GM21529 (cell line): ENCODE results near the gene FAM47E.
"Not testable (repeated sequence)": the region's sequence is repeated elsewhere in the genome, so short reads cannot be mapped to it uniquely, and the experiment has no call there.

Experiments used
- ATAC-seq: cut with Tn5 transposase; IDR thresholded peaks from one replicate; pipeline ENCODE4 v1.9.1; 2021; ENCODE audit not compliant: unreplicated experiment

FAM47E gene

DNA sequence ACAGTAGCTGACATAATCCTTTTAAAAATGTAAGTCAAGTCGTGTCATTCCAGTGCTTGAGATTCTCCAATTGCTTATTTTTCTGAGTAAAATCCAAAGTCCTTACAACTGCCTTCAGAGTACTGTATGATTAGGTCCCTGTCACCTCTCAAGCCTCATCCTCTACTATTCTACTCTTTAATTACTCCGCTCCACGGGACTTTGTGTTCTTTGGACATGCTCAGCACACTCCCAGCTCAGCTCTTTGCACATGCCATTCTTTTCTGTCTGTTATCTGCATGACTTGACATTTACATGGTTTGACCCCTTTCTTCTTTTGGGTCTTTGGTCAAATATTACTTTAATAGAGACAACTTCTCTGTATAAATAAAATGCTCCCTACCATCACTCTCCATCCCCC lies 15.1 kb downstream of the FAM47E start:
- no peak for ATAC-seq

DNA sequence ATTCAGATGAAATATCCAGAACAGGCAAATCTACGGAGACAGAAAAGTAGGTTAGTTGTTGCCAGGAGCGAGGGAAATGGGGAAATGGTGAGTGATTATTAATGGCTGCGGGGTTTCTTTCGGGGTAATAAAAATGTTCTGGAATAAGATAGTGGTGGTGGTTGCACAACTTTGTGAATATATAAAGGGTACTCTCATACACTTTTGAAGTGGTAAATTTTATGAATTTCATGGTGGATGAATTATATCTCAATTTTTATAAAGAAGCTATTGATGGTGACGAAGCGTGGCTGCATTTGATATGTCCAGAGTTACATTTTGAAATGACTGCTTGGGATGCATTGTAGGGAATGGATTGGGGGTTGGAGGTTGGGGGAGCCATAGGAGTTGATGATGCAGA lies 16.3 kb downstream of the FAM47E start:
- ATAC-seq = no peak

DNA sequence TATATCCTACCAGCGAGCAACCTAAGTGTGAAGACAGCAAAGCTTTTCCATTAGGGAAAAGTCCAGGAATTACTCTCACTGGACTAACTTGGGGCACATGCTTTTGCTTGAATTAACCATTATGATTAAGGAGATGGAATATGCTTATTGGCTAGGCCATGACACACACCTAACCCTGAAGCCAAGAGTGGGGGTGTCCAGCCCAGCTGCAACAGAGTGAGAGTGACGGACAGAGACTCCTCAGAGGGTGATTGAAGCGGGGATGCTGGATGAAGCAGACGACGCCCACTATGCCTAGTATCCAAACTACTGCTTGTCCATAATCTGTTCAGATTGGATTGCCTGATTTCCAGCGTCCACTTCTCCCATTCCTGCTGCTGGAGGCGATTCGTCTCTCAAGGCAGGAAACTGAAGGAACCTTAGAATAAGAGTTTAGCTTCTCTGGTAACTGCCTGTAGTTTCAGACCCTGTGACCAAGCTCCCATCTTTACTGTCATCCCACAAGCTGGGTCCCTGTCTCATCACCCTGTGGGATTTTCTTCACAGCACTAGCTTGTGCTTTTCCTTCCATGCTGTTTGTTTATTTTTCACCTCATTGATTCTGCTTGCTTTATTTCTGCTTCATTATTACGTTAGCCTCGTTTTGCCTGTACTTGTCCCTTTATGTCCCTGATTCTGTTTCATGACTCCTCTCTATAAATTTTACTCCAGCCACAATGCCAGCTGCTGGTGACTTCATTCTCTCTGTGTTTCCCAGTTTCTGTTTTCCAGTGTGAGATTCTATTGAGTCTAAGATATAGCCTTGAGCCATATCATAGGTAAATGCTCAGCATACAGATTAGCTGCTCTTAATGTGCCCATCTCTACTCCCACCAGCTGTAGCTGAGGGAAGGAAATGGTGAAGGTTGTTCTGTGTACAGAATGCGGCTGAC lies 19.0 kb downstream of the FAM47E start:
- no peak for ATAC-seq

DNA sequence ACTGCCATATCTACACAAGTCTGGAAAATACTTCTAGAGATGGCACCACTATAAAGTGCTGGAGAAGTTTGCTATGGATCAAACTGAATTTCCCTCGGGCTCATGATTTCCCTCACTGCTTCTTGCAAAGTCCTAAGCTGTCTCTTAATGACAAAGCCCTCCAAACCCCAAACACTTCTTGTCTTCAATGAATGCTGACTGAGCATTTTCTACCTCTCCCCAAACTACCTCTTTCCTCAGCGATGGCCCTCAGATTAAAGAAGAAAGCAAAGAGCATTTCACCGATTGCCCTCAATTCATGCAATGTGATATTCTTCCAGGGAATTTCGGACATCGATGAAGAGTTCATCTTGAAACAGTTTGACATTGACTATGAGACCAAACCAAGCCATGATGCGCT lies 19.7 kb downstream of the FAM47E start:
- ATAC-seq = no peak

DNA sequence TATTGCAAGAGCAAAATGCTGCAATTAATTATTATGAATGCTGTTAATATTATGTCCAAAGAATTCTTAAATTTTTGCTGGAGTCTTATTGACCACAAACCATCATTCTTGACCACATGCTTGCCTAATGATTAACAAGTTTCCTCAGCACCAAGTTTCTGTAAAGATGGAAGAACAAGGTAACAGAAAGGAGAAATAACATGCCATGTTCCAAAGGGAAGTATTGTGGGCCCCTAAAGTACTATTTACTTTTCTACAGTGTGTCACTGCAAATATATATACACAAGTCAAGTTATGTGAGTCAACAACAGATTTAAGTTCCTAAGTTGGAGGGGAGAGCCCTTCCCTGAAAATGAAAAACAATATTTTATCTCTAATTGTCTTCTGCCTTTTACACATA lies 20.6 kb downstream of the FAM47E start:
- no peak for ATAC-seq

DNA sequence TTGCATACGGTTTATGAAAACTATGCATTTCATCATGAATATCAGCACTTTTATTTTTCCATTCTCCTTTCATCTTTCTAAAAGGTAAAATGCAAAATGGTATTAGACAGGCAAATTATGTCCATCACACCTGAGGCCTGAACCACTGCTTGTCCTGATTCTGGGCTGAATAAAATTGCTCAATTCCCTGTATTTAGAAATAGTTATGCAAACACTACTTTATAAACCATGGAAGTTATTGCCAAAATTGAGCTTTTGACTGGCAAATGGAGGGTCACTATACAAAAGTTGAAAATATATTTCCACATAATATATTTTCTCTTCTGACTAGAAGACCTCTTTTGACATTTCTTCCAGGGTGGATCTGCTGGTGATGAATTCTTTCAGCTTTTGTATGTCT lies 21.1 kb downstream of the FAM47E start:
- no peak for ATAC-seq

DNA sequence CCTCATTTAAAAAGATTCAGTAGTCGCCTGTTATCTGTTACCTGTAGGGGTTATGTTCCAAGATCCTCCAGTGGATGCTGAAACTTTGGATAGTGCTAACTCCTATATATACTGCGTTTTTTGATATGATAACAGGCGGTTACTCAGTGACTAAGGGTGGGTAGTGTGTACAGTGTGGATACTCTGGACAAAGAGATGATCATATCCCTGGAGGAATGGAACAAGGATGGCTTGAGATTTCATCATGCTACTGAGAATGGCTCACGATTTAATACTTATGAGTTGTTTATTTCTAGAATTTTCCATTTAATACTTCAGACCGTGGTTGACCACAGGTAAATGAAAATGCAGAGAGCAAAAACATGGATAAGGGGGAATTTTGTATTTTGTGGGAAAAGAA lies 21.5 kb downstream of the FAM47E start:
- no peak for ATAC-seq

DNA sequence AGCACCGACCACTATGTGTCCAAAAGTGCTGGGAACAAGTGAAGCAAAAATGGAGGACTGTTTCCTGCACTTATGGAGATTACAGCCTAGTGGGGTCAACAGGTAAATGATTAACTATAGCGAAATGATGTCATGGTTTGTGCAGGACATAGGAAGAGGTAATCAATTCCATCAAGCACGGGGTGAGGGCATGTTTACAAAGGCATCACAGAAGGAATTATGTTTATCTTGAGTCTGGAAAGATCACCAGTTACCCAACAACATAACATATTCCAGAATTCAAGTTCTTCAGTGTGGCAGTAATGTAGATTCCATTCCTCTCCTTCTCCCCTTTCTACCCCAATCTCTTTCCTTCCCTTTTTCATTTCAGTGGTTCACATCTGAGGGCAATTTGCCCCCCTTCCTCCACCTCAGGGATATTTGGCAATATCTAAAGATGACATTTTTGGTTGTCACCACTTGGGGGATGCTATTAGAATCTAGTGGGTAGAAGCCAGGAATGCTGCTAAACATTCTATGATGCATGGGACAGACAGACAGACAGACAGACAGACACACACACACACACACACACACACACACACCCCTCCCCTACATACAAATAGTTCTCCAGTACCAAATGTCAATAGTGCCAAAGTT lies 24.1 kb downstream of the FAM47E start:
- no peak for ATAC-seq

DNA sequence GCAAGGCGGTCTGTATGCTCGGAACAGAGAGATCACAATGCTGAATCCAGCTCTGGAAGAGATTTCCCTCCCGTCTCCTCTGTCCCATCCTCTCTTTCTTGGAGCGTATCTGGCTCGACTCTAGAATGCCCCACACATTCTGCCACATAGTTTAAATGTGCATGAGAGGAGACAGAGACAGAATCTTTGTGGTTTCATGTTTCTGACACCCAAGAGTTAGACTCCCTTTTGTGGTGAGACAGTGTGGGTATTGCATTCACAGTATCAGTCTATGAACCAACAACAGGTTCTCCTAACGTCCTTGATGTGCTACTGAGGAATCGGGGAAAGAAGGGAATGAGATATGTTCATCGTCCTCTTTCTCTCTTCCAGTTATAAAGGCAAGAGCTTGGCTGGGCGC lies 25.3 kb downstream of the FAM47E start:
- no peak for ATAC-seq

DNA sequence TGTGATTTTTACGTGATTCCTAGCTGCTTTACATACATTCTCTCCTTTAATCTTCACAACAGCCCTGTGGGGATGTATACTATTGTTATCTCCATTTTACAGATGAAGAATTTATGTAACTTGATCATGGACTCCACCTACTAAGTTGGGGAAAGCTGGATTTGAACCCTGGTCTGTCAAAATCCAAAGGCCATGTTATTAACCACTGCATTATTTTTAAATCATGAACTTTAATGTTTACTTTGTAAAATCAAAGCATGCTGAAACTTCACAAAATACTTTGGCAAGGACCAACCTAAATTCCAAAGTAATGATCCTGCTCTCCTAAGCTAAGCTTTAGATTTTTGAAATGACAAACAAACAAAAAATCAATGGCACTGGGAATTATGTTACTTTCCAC lies 26.1 kb downstream of the FAM47E start:
- no peak for ATAC-seq

DNA sequence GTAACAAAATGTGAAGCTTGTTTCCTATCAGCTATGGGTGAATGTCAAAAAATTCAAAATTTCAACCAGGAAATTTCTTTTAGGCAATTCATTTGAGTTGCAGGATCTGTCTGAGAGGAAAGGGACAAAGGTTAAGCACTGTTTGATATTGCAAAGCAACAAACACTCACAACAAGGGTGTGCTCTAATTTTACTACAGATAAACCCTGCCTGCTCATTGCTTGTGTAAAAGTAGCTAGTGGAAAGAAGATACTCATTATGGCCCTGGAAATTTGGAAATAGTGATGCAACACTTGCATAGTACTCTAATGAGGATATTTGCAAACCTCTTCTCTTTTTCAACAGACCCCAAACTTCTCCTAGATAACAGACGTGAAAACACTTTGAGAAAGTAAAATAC lies 27.1 kb downstream of the FAM47E start:
- no peak for ATAC-seq

DNA sequence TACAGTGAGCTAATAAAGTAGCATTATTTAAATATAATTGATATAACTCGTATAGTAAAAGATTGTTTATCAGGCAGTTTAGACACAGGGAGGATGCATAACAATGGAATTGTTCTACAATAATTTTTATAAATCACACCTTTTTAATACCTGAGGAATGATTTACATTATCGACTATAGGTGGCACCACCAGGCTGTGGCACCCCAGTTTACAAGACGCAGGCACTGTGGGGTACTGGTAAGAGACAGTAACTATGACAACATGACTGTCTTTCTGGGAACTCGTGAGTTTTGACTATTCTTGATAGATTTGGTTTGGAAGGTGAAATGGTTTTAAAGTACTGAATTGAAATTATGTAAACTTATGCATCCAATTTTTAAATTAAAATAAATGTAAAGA lies 27.9 kb downstream of the FAM47E start:
- no peak for ATAC-seq

DNA sequence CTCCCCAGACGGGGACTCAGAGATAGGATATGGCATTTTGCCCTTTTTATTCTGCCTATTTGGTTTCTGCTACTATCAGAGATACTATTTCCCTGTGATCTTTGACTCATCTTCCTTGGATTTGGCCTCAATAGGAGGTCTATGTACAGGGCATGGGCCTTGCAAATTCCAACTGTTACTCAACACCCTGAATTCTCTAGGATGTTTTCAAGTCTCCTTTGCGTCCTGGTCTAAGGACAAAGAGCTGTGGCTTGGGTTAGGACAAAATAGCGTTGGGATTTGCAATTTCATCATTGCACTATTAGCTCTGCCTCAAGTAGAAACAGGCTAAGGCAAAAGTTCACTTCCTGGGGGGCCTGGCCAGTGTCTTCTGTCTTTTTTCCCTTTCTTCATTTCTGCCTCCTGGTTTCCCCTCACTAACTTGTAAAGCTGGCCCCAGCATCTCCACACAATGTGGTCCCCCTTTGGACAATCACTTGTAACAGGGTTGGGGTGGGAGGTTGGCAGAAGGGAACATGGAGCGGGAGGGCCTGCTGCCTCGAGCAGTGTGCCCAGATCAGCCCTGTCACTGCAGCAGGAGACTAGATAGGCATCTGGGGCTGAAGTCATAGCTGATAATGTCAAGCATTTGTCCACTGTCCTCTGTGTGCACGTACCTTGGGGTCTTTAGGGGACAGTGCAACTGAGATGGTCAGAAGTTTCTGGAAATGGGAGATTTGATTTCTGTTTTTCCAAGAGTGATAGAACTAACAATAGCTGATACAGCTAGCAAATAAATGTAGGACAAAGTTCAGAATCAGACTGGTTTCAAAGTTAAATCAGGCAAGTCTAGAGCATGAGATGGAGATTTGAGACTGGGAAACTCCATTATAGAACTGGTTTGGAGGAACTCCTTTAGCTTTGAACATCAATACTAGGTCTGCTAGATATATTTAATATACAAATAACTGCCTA lies 29.2 kb downstream of the FAM47E start:
- no peak for ATAC-seq

DNA sequence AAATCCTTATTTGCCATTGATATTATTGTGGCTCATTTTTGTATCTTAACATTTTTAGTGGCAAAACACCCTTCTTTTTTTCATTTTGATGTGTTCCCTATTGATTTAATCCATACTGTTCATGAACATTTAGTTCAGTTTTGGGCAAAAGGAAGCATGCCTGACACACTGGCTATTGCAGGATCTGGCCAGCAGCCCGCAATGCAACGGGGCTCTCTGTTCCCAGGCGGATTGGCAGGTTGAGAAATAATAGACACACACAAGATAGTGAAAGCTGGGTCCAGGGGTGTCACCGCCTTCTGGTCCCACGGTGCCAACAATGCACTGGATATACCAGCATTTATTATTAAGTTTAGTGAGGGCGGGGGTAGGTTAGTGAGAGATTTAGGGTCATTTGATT lies 30.1 kb downstream of the FAM47E start:
- not testable (repeated sequence) for ATAC-seq

DNA sequence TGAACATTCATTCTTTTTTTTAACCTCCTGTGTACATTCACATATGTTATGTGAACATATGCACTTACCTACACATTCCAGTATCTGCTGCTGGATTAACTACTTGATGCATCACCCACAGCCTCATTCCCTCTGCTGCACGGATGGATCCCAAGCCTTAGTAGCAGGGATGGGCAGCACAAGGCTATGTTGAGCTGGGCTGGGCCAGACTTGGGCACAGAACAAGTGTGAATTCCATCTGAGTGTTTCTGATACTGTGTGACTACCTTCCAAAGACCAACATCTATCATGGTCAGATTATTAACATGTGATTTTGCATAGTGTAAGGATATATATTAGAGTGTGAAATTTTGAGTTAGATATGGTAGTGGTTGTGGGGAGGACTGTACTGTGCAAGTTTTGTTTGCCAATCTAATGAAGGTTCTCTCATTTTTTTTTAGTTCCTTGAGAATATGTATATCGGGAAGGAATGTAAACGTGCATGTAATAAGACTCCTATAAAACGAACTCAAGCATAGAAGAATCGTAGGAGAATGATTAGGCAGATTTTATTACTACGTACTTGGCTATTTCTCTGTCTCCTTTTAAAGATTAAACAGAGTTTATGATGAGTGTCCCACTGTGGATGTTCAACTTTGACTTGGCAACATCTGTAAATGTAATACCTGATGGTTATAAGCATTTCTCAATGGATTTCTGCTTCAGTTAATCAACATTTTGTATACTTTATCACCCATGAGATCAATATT lies 31.6 kb downstream of the FAM47E start:
- no peak for ATAC-seq

DNA sequence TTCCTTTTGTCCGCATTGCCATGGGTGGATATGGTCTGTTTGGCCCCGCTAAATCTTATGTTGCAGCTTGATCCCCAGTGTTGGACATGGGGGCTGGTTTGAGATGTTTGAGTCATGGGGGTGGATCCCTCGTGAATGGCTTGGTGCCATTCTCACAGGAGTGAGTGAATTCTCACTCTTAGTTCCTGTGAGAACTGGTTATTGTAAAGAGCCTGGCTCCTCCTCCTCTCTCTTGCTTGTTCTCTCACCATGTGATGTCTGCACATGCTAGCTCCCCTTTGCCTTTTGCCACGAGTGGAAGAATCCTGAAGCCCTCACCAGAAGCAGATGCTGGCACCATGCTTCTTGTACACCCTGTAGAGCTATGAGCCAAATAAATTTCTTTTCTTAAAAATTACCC lies 32.4 kb downstream of the FAM47E start:
- ATAC-seq = no peak

DNA sequence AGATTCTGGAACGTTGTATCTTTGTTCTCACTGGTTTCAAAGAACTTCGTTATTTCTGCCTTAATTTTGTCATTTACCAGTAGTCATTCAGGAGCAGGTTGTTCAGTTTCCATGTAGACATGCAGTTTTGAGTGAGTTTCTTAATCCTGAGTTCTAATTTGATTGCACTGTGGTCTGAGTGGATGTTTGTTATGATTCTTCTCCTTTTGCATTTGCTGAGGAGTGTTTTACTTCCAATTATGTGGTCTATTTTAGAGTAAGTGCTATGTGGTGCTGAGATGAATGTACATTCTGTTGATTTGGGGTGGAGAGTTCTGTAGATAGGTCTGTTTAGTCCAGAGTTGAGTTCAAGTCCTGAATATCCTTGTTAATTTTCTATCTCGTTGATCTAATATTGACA lies 36.3 kb downstream of the FAM47E start:
- not testable (repeated sequence) for ATAC-seq

DNA sequence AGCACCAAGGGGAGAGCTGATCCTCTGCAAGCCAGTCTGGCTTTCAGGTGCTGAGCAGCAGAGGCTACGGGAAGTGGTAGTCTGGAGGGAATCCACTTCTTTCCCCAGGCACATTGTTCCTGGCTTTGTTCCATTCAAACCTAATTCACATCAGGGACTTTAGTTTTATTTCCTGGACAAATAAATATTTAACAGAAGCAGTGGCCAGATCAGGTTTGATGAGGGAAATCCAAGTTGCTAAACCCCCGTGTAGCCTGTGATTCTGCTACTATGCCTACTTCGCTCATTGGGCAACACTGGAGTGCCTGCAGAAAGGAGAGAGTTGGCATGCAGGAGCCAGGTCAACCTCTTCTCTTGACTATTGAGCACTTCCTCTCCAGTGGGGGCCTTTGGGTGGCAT lies 41.2 kb downstream of the FAM47E start:
- ATAC-seq = no peak

DNA sequence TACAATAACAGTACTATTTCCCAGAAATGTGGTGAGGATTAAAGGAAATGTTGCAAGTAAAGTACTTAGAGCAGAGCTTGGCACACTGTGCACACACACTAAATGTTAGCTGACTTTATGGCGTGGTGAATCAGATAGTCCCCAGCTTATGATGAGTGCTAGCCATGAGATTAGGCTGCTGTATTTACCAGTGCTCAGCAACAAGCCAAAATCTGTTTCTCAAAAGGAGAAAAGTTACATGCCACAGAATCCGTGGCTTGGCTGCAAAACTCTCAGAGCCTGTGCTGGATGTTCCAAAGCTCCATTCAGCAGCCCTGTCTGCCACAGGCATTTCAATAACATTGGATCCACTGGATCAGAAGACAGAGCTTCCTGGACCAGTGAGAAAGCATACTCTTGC lies 42.3 kb downstream of the FAM47E start:
- no peak for ATAC-seq

DNA sequence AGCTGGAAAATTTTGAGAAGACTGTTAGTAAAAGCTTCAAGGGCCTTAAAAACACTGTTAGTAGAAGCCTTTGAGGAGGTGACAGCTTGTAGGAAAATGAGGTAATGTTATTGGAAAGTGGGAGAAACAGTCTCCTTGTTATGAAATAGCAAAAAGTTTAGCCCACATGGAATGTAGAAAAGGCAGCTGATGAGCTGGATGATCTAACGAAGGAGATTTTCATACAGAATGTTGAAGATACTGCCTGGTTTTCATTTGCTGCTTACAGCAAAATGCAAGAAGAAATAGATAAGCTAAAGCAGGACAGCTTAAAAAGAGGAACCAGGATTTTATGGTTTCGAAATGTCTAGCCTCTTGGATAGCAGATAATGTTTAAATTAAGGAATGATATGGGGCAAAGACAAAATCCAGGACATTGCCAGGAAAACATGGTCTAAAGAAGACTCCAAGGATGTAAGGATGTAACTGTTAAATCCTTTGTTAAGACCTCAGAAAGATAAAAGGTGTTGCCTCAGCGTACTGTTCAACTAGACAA lies 44.8 kb downstream of the FAM47E start:
- ATAC-seq = no peak
